ENCODE data around the gene GIMAP6.
"Not testable (repeated sequence)": the region's sequence is repeated elsewhere in the genome, so short reads cannot be mapped to it uniquely, and the experiment has no call there.

GIMAP6 gene

GRCh38 chr7:150580638-150581394 is 51.4 kb downstream of the GIMAP6 start (continued):
- TF ChIP-seq CSRNP3 (CRISPR knock-in tag; IDR thresholded peaks at IDR 0.05) (no peak), TCF4 (CRISPR knock-in tag; IDR thresholded peaks at IDR 0.05; ENCODE audit: borderline replicate concordance) (no peak)

GRCh38 chr7:150579979-150580637 is 52.1 kb downstream of the GIMAP6 start:
- not testable (repeated sequence) for ATAC-seq
